Subcutaneous abdominal adipose tissue (tissue), 5 donors: ENCODE results near the gene ELF5.

Source experiments
- H3K27ac ChIP-seq: one replicate; pipeline ENCODE4 v1.7.0; 2013; ENCODE audit warnings: low read depth, mild to moderate bottlenecking, inconsistent platforms, low read length, moderate library complexity
- H3K27me3 ChIP-seq, 5 donors: one replicate each; pipeline ENCODE4 v1.7.0; 2013; ENCODE audit warnings: low read length in 5 of 5, inconsistent platforms in 1 of 5; ENCODE audit not compliant: control insufficient read depth in 5 of 5, insufficient read depth in 4 of 5
- H3K36me3 ChIP-seq, 5 donors: one replicate each; pipeline ENCODE4 v1.7.0; 2013; ENCODE audit warnings: low read length in 5 of 5; ENCODE audit not compliant: control insufficient read depth in 5 of 5, insufficient read depth in 5 of 5
- H3K4me1 ChIP-seq, 5 donors: one replicate each; pipeline ENCODE4 v1.7.0; 2013; ENCODE audit warnings: low read length in 5 of 5, mild to moderate bottlenecking in 3 of 5, moderate library complexity in 1 of 5; ENCODE audit not compliant: control insufficient read depth in 5 of 5, insufficient read depth in 5 of 5
- H3K4me3 ChIP-seq, 5 donors: one replicate each; pipeline ENCODE4 v1.7.0; 2013; ENCODE audit warnings: low read length in 5 of 5, low read depth in 1 of 5
- H3K9ac ChIP-seq, 5 donors: one replicate each; pipeline ENCODE4 v1.7.0; 2013; ENCODE audit warnings: low read length in 5 of 5, mild to moderate bottlenecking in 4 of 5, moderate library complexity in 3 of 5
- H3K9me3 ChIP-seq, 5 donors: one replicate each; pipeline ENCODE4 v1.7.0; 2013; ENCODE audit warnings: low read length in 5 of 5; ENCODE audit not compliant: control insufficient read depth in 5 of 5
- donor health status: healthy.
- donor health status: healthy.
- donor health status: healthy.
- donor health status: healthy.
- donor health status: healthy.

Gene ELF5

GRCh38 chr11:34510218-34510617, 3.4 kb downstream of the ELF5 start:
- H3K9me3 ChIP-seq = no peaks in the 10 kb centered on the region
- no peaks in the 10 kb centered on the region for H3K27me3 ChIP-seq
- H3K27ac ChIP-seq = no peak overlapping the region
- H3K9ac ChIP-seq = no peak overlapping the region
- H3K4me1 ChIP-seq = peaks cover 0 to 9% (median 0%) of the 10 kb centered on the region in 5 donors
- H3K4me3 ChIP-seq = no peak overlapping the region
- no peaks in the 10 kb centered on the region for H3K36me3 ChIP-seq

GRCh38 chr11:34509336-34509876, 4.2 kb downstream of the ELF5 start:
- Histone ChIP-seq H3K4me3 (no peak overlapping the region), H3K36me3 (no peaks in the 10 kb centered on the region), H3K4me1 (peaks cover 0 to 9% (median 0%) of the 10 kb centered on the region in 5 donors), H3K9me3 (no peaks in the 10 kb centered on the region), H3K27me3 (no peaks in the 10 kb centered on the region), H3K9ac (no peak overlapping the region), H3K27ac (no peak overlapping the region)

- Histone ChIP-seq H3K9me3 (no peaks in the 10 kb centered on the region), H3K4me1 (peaks cover 0 to 3% (median 0%) of the 10 kb centered on the region in 5 donors), H3K9ac (no peak overlapping the region), H3K4me3 (no peak overlapping the region), H3K27me3 (no peaks in the 10 kb centered on the region), H3K27ac (no peak overlapping the region), H3K36me3 (no peaks in the 10 kb centered on the region)
These were observed 5.1 kb downstream of the ELF5 start for GRCh38 chr11:34508524-34508923.

- no peaks in the 10 kb centered on the region for H3K36me3 ChIP-seq
- H3K4me3 ChIP-seq = no peak overlapping the region
- no peak overlapping the region for H3K9ac ChIP-seq
- H3K27me3 ChIP-seq = no peaks in the 10 kb centered on the region
- no peak overlapping the region for H3K27ac ChIP-seq
- no peaks in the 10 kb centered on the region for H3K9me3 ChIP-seq
- peaks cover 0 to 2% (median 0%) of the 10 kb centered on the region in 5 donors for H3K4me1 ChIP-seq
These were observed 6.0 kb downstream of the ELF5 start for GRCh38 chr11:34507610-34508009.

GRCh38 chr11:34507156-34507555, 6.4 kb downstream of the ELF5 start:
- Histone ChIP-seq H3K27ac (no peak overlapping the region), H3K27me3 (no peaks in the 10 kb centered on the region), H3K4me1 (peaks cover 0 to 6% (median 2%) of the 10 kb centered on the region in 5 donors), H3K36me3 (no peaks in the 10 kb centered on the region), H3K4me3 (no peak overlapping the region), H3K9me3 (no peaks in the 10 kb centered on the region), H3K9ac (no peak overlapping the region)

GRCh38 chr11:34505874-34506273, 7.7 kb downstream of the ELF5 start:
- Histone ChIP-seq H3K4me1 (peaks cover 2 to 18% (median 11%) of the 10 kb centered on the region in 5 donors), H3K27me3 (no peaks in the 10 kb centered on the region), H3K9ac (no peak overlapping the region), H3K36me3 (no peaks in the 10 kb centered on the region), H3K9me3 (no peaks in the 10 kb centered on the region), H3K4me3 (no peak overlapping the region), H3K27ac (no peak overlapping the region)

GRCh38 chr11:34502949-34503348, 10.6 kb downstream of the ELF5 start:
- H3K27ac ChIP-seq = no peak overlapping the region
- H3K36me3 ChIP-seq = no peaks in the 10 kb centered on the region
- H3K4me3 ChIP-seq = no peak overlapping the region
- H3K9ac ChIP-seq = no peak overlapping the region
- H3K4me1 ChIP-seq = peaks cover 2 to 31% (median 11%) of the 10 kb centered on the region in 5 donors
- no peaks in the 10 kb centered on the region for H3K27me3 ChIP-seq
- H3K9me3 ChIP-seq = no peaks in the 10 kb centered on the region

- Histone ChIP-seq H3K4me1 (peaks cover 2 to 31% (median 11%) of the 10 kb centered on the region in 5 donors), H3K9ac (no peak overlapping the region), H3K27ac (no peak overlapping the region), H3K4me3 (no peak overlapping the region), H3K36me3 (no peaks in the 10 kb centered on the region), H3K27me3 (no peaks in the 10 kb centered on the region), H3K9me3 (no peaks in the 10 kb centered on the region)
These were observed 11.6 kb downstream of the ELF5 start for GRCh38 chr11:34501949-34502348.

- Histone ChIP-seq H3K9me3 (no peaks in the 10 kb centered on the region), H3K4me1 (peaks cover 2 to 31% (median 11%) of the 10 kb centered on the region in 5 donors), H3K27me3 (no peaks in the 10 kb centered on the region), H3K4me3 (no peak overlapping the region), H3K27ac (no peak overlapping the region), H3K9ac (no peak overlapping the region), H3K36me3 (no peaks in the 10 kb centered on the region)
These were observed 12.1 kb downstream of the ELF5 start for GRCh38 chr11:34501500-34501899.

- peak overlapping the region in 1 of 5 donors; percentile 25 for H3K9ac ChIP-seq
- H3K9me3 ChIP-seq = no peaks in the 10 kb centered on the region
- no peak overlapping the region for H3K27ac ChIP-seq
These were observed 13.7 kb downstream of the ELF5 start for GRCh38 chr11:34499719-34500500.

More at GRCh38 chr11:34499719-34500500, 13.7 kb downstream of the ELF5 start:
- Histone ChIP-seq H3K27me3 (no peaks in the 10 kb centered on the region), H3K4me3 (no peak overlapping the region), H3K4me1 (peaks cover 2 to 31% (median 11%) of the 10 kb centered on the region in 5 donors), H3K36me3 (no peaks in the 10 kb centered on the region)
